CD4-positive, CD25-positive, alpha-beta regulatory T cell (primary cell): Measurements from ENCODE around the gene STYX. TPM values are rescaled to one million over a fixed set of nuclear protein-coding genes. Genes with fewer than 3 reads are reported as not detected.
A peak's percentile ranks its signal among the peaks of the same experiment; 100 is the strongest.
"Not testable (repeated sequence)": the region's sequence is repeated elsewhere in the genome, so short reads cannot be mapped to it uniquely, and the experiment has no call there.

Experiments
- ATAC-seq, 2 donors: fragments of 150-1000 bp; cut with Tn5 transposase; one replicate each; pipeline ENCODE4 v1.10.0; 2021; ENCODE audit warnings: low read depth in 2 of 2, moderate number of reproducible peaks in 2 of 2, moderate library complexity in 1 of 2
- DNase-seq, 3 donors: peaks; one replicate each; pipeline versions ENCODE4 v3.0.0 to v3.0.0-alpha.2; 2012 to 2022; ENCODE audit warnings: mixed read lengths in 1 of 3
- H3K27ac ChIP-seq: one replicate; pipeline ENCODE4 v1.7.0; 2013; ENCODE audit warnings: mild to moderate bottlenecking, low read length; ENCODE audit not compliant: insufficient read depth, poor library complexity, severe bottlenecking
- H3K27me3 ChIP-seq: one replicate; pipeline ENCODE4 v1.7.0; 2013; ENCODE audit warnings: low read length; ENCODE audit not compliant: control insufficient read depth, insufficient read depth
- H3K36me3 ChIP-seq: one replicate; pipeline ENCODE4 v1.7.0; 2013; ENCODE audit warnings: mild to moderate bottlenecking, low read length, moderate library complexity; ENCODE audit not compliant: control insufficient read depth, insufficient read depth
- H3K4me1 ChIP-seq: 2 replicates; pipeline ENCODE4 v1.7.0; 2013; ENCODE audit warnings: mild to moderate bottlenecking, low read length; ENCODE audit not compliant: insufficient read depth, control insufficient read depth, poor library complexity, severe bottlenecking
- H3K4me3 ChIP-seq: one replicate; pipeline ENCODE4 v1.7.0; 2013; ENCODE audit warnings: low read depth, mild to moderate bottlenecking, low read length, moderate library complexity
- H3K9me3 ChIP-seq, 2 experiments: 1 replicate in 1 of 2; 2 replicates in 1 of 2; pipeline ENCODE4 v1.7.0; 2013; ENCODE audit warnings: low read length in 2 of 2, mild to moderate bottlenecking in 1 of 2, moderate library complexity in 1 of 2; ENCODE audit not compliant: control insufficient read depth in 2 of 2
- H3K27ac Mint-ChIP-seq, 3 donors: one replicate each; pipeline ENCODE4 v1.8.0; 2020 to 2022; ENCODE audit warnings: mild to moderate bottlenecking in 3 of 3, mixed read lengths in 3 of 3, moderate library complexity in 2 of 3
- H3K27me3 Mint-ChIP-seq: one replicate; pipeline ENCODE4 v1.8.0; 2022; ENCODE audit warnings: mild to moderate bottlenecking, mixed read lengths
- H3K36me3 Mint-ChIP-seq: one replicate; pipeline ENCODE4 v1.8.0; 2020; ENCODE audit warnings: mixed read lengths
- H3K4me1 Mint-ChIP-seq, 4 donors: one replicate each; pipeline ENCODE4 v1.8.0; 2020 to 2022; ENCODE audit warnings: mixed read lengths in 4 of 4, mild to moderate bottlenecking in 1 of 4
- H3K4me3 Mint-ChIP-seq, 4 donors: one replicate each; pipeline ENCODE4 v1.8.0; 2020 to 2022; ENCODE audit warnings: mild to moderate bottlenecking in 4 of 4, mixed read lengths in 4 of 4, moderate library complexity in 3 of 4
- H3K9me3 Mint-ChIP-seq, 7 donors: one replicate each; pipeline ENCODE4 v1.8.0; 2020 to 2022; ENCODE audit warnings: mixed read lengths in 7 of 7, mild to moderate bottlenecking in 3 of 7, moderate library complexity in 2 of 7
- polyA plus RNA-seq, 4 donors: library from polyadenylated mRNA; unstranded; fragments of 300-500 nt; fragmentation: Illumina TruSeq; gene quantifications; one replicate each; pipeline ENCODE4 v1.2.3, GENCODE V29; 2021
- total RNA-seq: library from RNA; stranded (reverse); gene quantifications from one replicate; pipeline ENCODE4 v1.2.3, GENCODE V29; 2022

The STYX gene
- total and polyA plus RNA-seq, 5 donors from 2014 or later, result 33.0 to 45.2 (median 37.9) TPM

- ATAC-seq (peak; percentile 97 to 99), DNase-seq (peak; percentile 90 to 95 (median 92))
- Histone ChIP-seq H3K27ac (peak within 1 kb of the TSS; percentile 90), H3K36me3 (peaks cover 35% of the 10 kb centered on the region), H3K27me3 (no peaks in the 10 kb centered on the region), H3K4me3 (peak within 1 kb of the TSS; percentile 92), H3K4me1 (peaks cover 25% of the 10 kb centered on the region), H3K9me3 (no peaks in the 10 kb centered on the region)
- Mint-ChIP-seq H3K4me3 (peak within 1 kb of the TSS; percentile 92 to 100 (median 96)), H3K27ac (peak within 1 kb of the TSS; percentile 94 to 97 (median 95)), H3K36me3 (peaks cover 26% of the 10 kb centered on the region), H3K4me1 (peaks cover 29 to 59% (median 46%) of the 10 kb centered on the region in 4 donors), H3K27me3 (peaks cover 5% of the 10 kb centered on the region), H3K9me3 (no peaks in the 10 kb centered on the region)
These were observed 23.0 kb upstream of the STYX start, which contains the start of gene PSMC6 for GRCh38 chr14:52706724-52707706. PSMC6 (plus strand) TSS chr14:52707200; CDS start chr14:52707220, 20 bp downstream.

- peaks cover 34 to 61% (median 45%) of the 10 kb centered on the region in 4 donors for H3K4me1 Mint-ChIP-seq
These were observed 18.3 kb upstream of the STYX start for GRCh38 chr14:52711666-52712065.

GRCh38 chr14:52716155-52716554 lies 13.8 kb upstream of the STYX start:
- no peak overlapping the region for H3K27ac ChIP-seq
- H3K4me1 ChIP-seq, result no peaks in the 10 kb centered on the region
- peaks cover 84% of the 10 kb centered on the region for H3K36me3 ChIP-seq
- peaks cover 33% of the 10 kb centered on the region for H3K36me3 Mint-ChIP-seq
- peaks cover 0 to 1% (median 0%) of the 10 kb centered on the region in 7 donors for H3K9me3 Mint-ChIP-seq
- no peak for ATAC-seq
- no peak for DNase-seq
- H3K4me3 Mint-ChIP-seq, result no peak overlapping the region
- H3K27me3 Mint-ChIP-seq, result no peaks in the 10 kb centered on the region
- H3K4me1 Mint-ChIP-seq, result peaks cover 10 to 24% (median 17%) of the 10 kb centered on the region in 4 donors
- no peak overlapping the region for H3K4me3 ChIP-seq
- H3K9me3 ChIP-seq, result no peaks in the 10 kb centered on the region
- no peak overlapping the region for H3K27ac Mint-ChIP-seq
- no peaks in the 10 kb centered on the region for H3K27me3 ChIP-seq

More at GRCh38 chr14:52711666-52712065, 18.3 kb upstream of the STYX start:
- H3K4me3 Mint-ChIP-seq, result no peak overlapping the region
- Histone ChIP-seq H3K27ac (no peak overlapping the region), H3K36me3 (peaks cover 76% of the 10 kb centered on the region), H3K27me3 (no peaks in the 10 kb centered on the region), H3K4me1 (peaks cover 20% of the 10 kb centered on the region), H3K4me3 (no peak overlapping the region), H3K9me3 (no peaks in the 10 kb centered on the region)
- no peak for ATAC-seq
- no peak for DNase-seq
- H3K27ac Mint-ChIP-seq, result no peak overlapping the region
- H3K9me3 Mint-ChIP-seq, result peaks cover 0 to 1% (median 0%) of the 10 kb centered on the region in 7 donors
- H3K27me3 Mint-ChIP-seq, result no peaks in the 10 kb centered on the region
- H3K36me3 Mint-ChIP-seq, result peaks cover 46% of the 10 kb centered on the region

- H3K4me3 Mint-ChIP-seq, result peak overlapping the region; percentile 6 to 74 (median 66)
- ATAC-seq (no peak), DNase-seq (no peak)
- H3K27ac Mint-ChIP-seq, result peak overlapping the region; percentile 34 to 82 (median 57)
- H3K4me3 ChIP-seq, result peak overlapping the region; percentile 38
- H3K36me3 Mint-ChIP-seq, result peaks cover 42% of the 10 kb centered on the region
- no peaks in the 10 kb centered on the region for H3K9me3 ChIP-seq
- H3K4me1 Mint-ChIP-seq, result peaks cover 27 to 46% (median 38%) of the 10 kb centered on the region in 4 donors
- peaks cover 26% of the 10 kb centered on the region for H3K4me1 ChIP-seq
- peak overlapping the region; percentile 57 for H3K27ac ChIP-seq
- H3K9me3 Mint-ChIP-seq, result no peaks in the 10 kb centered on the region
- no peaks in the 10 kb centered on the region for H3K27me3 ChIP-seq
- peaks cover 76% of the 10 kb centered on the region for H3K36me3 ChIP-seq
- H3K27me3 Mint-ChIP-seq, result no peaks in the 10 kb centered on the region
These were observed 6.2 kb upstream of the STYX start for GRCh38 chr14:52723514-52724359.

- Histone ChIP-seq H3K9me3 (no peaks in the 10 kb centered on the region), H3K36me3 (peaks cover 71% of the 10 kb centered on the region), H3K4me3 (peak overlapping the region; percentile 38), H3K27me3 (no peaks in the 10 kb centered on the region), H3K4me1 (peaks cover 26% of the 10 kb centered on the region), H3K27ac (peak overlapping the region; percentile 51)
- H3K27ac Mint-ChIP-seq, result peak overlapping the region; percentile 34 to 82 (median 57)
- H3K36me3 Mint-ChIP-seq, result peaks cover 42% of the 10 kb centered on the region
- H3K4me1 Mint-ChIP-seq, result peaks cover 27 to 45% (median 40%) of the 10 kb centered on the region in 4 donors
- H3K27me3 Mint-ChIP-seq, result no peaks in the 10 kb centered on the region
- peak; percentile 53 to 72 for ATAC-seq
- DNase-seq, result no peak
- peak overlapping the region; percentile 6 to 74 (median 66) for H3K4me3 Mint-ChIP-seq
- no peaks in the 10 kb centered on the region for H3K9me3 Mint-ChIP-seq
These were observed 5.7 kb upstream of the STYX start for GRCh38 chr14:52724360-52724644.

GRCh38 chr14:52727509-52727908 lies 2.5 kb upstream of the STYX start:
- Mint-ChIP-seq H3K36me3 (peaks cover 25% of the 10 kb centered on the region), H3K4me1 (peaks cover 23 to 53% (median 38%) of the 10 kb centered on the region in 4 donors)
- H3K4me3 ChIP-seq, H3K4me3 Mint-ChIP-seq, ATAC-seq, H3K9me3 ChIP-seq, H3K9me3 Mint-ChIP-seq, H3K27me3 Mint-ChIP-seq, DNase-seq, H3K27me3 ChIP-seq, H3K27ac Mint-ChIP-seq, H3K27ac ChIP-seq: not testable (repeated sequence)
- peaks cover 41% of the 10 kb centered on the region for H3K4me1 ChIP-seq
- H3K36me3 ChIP-seq, result peaks cover 43% of the 10 kb centered on the region

GRCh38 chr14:52729035-52729434 lies 931 bp upstream of the STYX start:
- H3K9me3 ChIP-seq, H3K27me3 Mint-ChIP-seq, H3K9me3 Mint-ChIP-seq, ATAC-seq, H3K27me3 ChIP-seq, DNase-seq, H3K4me3 ChIP-seq: not testable (repeated sequence)
- H3K4me1 Mint-ChIP-seq, result peaks cover 22 to 55% (median 39%) of the 10 kb centered on the region in 4 donors
- H3K27ac Mint-ChIP-seq, result peak overlapping the region; percentile 7 to 92 (median 49)
- peaks cover 31% of the 10 kb centered on the region for H3K36me3 Mint-ChIP-seq
- H3K4me1 ChIP-seq, result peaks cover 33% of the 10 kb centered on the region
- peaks cover 41% of the 10 kb centered on the region for H3K36me3 ChIP-seq
- peak overlapping the region; percentile 43 to 91 (median 78) for H3K4me3 Mint-ChIP-seq
- H3K27ac ChIP-seq, result peak overlapping the region; percentile 81
